Stimulated activated CD4-positive, alpha-beta T cell treated with anti-CD3 and anti-CD28 coated beads, Interleukin-2, amount 100 ng/mL, for 24 hours (primary cell): Measurements from ENCODE around the gene KRT4.
"Not testable (repeated sequence)": the region's sequence is repeated elsewhere in the genome, so short reads cannot be mapped to it uniquely, and the experiment has no call there.

ENCODE experiments used
- DNase-seq, 2 donors: peaks; one replicate each; pipeline ENCODE4 v3.0.0-alpha.2; 2020

The KRT4 gene

DNA sequence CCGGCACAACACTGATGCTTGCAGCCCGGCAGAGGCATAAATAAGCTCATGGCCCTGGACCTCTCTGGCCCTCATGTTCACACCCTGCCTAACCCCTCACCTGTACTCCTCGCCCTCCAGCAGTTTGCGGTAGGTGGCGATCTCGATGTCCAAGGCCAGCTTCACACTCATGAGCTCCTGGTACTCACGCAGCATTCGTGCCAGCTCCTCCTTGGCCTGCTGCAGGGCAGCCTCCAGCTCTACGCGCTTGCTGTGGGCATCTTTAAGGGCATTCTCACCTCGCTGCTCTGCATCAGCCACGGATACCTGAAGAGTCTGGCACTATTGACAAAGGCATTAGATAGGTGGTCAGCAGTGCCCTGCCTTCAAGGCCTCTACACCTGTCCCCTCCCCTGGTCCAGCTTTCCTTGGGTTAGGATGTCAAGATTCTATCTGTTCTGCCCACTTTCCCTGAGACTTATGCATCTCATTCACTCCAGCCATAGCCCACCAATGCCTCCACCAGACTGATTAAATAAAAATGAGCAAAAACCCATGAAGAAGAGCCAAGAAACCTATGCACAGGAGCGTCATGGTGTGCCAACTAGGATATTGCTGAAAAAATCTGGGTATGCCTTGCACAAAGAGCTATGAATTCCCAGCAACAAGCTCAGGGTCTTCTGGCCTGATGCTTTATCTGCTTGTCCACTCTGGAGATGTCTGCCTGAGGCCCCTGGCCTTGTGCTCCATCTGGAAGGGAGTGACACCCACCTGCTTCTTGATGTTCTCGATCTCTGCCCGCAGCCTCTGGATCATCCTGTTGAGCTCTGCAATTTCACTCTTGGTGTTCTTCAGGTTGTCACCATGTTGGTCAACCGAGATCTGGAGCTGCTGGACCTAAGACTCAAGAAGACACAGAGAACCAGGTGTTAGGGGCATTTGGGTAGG lies 6.1 kb downstream of the KRT4 start:
- DNase-seq, result no peak

DNA sequence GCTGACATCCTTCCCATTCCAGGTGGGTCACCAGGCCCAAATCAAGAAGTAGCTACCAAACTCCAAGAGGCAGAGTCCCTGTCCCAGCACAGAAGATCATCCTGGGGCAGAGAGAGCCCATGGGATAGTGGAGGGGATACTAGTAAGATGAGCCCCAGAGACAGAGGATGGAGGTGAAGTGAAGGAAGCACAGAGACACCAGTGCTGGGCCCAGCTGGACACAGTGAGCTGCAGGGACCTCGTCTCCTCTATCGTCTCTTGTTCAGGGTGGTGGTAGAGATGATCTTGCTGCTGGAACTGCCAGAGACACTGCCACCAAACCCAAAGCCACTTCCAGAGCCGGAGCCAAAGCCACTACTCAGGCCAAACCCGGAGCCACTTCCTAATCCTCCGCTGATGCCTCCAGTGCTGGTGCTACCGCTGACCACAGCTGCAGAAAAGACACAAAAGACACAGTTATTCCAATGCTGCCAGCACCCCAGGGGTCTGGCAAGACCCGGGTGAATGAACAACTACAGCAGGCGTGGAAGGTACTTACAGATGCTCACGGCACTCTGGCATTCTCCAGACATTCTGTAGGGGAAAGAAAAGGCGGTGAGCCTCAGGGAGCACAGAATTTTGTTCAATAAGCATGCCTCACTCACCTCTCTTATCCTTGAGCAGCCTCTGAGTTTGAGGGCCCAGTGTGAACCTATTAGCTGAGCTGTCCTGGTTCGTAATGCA lies 6.9 kb downstream of the KRT4 start:
- no peak for DNase-seq

DNA sequence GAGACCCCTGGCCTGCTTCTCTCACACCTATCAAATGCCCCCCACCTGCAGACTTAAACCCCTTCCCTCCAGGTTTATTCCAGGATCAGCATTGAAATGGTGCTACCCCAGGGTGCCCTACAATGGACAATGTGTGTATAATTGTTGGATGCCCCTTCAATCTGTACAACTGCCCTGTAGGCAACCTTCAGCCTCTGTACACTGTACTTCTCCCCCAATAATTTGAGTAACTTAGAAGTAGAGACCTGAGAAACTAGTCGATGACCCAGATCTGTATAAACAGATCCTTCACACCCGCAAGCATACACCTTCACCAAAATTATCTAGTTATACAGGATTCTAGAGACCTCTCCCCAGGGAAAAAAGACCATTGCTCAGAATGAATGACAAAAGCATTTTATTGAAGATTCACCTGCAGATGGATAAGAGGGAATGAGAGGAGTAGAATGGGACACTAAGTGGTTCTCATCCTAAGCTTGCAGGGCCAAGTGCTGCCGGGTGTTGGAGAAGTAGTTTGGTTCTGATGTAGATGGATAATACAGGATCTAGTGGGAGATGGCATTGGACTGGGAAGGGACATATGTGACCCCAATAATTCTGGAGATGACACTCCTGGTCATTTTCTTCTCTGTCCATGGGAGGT lies 7.6 kb downstream of the KRT4 start:
- no peak for DNase-seq

DNA sequence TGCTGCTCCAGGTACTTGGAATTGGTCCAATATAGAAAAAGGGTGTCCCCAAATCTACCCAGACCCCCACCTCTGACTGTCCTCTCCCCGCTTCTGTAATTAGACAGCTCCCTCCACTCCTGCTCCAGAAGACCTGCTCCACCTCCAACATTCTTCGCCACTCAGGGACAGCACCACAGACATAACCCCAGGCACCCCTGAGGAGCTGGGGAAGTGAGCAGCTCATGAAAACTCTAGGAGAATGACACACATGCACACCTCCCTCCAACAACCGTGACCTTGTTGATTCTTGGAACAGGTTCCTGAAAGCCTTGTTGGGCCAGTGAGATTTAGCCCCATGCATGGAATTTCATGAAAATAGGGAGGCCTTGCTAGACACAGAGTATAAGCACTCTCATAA lies 8.2 kb downstream of the KRT4 start:
- DNase-seq, result no peak

DNA sequence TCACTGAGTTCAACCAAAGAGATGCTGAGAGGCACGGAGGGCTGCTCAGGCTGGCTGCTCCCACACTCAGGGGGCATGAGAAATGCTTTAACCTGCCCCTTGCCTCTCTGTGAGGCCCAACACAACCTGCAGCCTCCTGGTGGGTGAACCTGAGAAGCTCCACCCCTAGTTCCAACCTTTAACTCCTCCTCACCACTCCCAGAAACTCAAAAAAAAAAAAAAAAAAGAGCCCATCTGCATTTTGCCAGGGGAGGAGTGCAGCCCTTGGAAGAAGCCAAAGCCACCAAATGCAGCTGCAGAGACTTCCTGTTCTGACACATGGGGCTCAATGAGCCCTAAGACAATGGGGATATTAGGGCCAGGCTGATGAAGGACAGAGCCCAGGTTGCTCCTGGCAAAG lies 8.9 kb downstream of the KRT4 start:
- DNase-seq, result no peak

DNA sequence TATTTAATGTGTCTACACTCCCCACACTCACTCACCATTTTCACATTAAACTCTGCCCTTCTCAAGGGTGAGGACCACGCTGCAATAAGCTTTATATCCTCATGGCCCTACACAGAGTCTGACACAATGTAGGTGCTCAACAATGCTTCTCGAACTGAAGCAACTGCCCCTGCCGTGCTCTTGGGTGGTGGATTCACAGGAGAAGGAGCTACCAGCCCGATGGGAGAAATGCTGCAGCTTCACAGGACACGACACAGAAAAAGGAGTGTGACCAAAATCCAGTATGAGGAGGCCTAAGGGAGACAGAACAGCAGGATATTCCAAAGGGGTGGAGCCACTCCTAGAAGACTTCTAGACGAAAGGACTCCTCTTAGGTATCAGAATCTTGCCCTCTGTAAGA lies 11.5 kb downstream of the KRT4 start:
- no peak for DNase-seq

DNA sequence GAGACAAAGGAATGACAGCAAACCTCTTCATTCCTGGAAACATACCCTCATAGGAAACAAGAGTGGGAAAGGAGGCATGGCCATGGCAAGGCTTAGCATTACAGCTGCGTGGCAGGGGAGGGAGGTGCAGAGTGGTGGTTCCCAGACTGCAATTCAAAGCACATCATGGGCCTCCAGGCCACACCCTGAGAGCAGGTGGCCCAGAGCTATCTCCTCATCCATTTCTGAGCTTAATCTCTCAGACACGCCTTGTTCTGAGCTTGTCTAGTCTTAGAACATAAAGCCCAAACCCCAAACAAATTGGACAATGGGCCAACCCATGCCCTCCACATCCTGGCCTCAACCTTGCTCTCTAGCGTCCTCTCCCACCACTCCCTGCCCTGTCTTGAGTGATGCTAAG lies 12.1 kb downstream of the KRT4 start:
- DNase-seq, result no peak

DNA sequence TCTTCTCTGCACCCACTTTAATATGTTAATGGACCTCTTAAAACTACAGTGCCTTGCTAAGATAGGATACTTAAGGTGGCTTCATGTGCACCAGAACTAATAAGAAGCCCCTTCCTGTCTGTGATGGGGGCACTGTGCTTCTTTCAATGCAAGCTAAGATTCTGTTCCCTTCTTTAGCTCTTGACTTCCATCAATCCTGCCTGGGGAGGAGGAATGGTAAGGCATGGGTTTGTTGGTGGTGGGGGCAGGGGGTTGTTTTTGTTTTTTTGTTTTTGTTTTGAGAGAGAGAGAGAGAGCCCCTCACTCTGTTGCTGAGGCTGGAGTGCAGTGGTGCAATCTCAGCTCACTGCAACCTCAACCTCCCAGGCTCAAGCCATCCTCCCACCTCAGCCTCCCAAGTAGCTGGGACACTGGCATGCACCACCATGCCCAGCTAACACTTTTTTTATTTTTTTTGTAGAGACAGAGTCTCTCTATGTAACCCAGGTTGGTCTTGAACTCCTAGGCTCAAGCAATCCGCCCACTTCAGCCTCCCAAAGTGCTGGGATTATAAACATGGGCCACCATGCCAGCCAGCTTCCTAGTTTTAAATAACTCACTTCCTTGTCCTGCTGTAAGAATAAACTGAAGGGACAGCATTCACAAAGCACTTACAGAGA lies 13.5 kb downstream of the KRT4 start:
- DNase-seq, result no peak

DNA sequence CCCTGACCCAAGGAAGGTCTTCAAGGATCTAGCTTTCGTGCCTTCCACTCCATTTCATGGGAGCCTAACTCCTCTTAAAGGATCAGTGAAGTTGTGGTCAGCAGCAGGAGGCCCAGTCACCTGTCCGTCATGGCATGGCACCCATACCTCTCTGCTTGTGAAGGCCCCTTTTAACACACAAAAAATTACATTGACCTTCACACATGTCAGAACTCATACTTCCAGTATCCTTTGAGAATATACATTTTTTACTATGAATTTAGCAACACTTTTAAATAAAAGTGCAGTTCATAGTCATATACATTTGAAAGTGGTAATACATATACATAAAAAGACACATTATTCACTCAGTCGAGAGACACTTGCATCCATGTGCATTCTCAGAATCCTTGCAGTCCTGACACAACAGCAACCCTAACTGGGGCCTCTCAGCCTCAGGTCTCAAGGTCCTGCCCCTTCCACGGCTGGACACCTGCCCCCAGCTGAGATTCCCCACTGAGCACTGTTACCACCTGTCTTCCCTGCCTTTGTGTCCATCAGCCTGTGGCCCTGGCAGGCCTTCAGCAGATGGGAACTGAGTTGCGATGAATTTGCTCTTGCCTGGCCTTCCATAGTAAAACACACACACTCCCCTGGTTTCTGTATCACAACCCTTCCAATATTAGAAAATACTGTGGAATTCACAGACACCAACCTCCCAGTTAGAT lies 14.3 kb downstream of the KRT4 start:
- DNase-seq, result no peak

DNA sequence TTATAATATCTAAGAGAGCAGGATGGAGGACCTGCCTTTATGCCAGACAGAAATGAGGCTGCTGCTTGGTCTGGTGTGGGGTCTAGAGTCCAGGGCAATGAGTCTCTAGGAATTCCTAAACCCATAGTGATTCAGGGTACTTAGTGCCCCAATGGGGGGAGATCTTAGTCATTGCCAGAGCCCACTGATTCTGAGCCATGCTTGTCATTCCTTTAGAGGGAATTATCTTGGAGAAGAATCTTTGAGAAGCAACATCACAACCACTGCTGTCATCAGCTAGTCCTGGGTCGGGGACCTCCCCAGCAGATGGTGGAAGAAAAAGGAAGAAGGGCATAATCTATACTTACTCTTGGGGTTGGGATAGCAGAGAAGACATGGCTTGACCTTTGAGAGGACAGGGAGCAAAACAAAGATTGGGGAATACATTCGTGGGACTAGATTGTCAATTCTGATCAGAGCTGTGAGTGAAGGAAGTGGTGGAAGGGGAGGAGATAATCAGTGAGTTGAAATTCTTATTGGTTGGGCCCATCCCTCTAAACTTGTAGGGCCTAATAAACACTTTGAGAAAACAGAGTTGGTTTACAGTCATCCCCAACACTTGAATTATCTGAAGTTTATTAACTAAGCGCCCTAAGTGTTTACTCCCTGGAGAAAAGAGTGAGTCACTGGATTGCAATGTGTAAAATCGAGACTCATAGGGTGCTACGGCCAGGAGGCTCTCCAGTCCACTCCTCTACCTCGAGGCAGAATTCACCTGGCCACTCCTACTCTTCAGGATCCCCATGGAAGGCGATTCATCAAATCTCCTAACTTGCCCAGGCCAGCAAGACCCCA lies 15.0 kb downstream of the KRT4 start:
- DNase-seq, result no peak

DNA sequence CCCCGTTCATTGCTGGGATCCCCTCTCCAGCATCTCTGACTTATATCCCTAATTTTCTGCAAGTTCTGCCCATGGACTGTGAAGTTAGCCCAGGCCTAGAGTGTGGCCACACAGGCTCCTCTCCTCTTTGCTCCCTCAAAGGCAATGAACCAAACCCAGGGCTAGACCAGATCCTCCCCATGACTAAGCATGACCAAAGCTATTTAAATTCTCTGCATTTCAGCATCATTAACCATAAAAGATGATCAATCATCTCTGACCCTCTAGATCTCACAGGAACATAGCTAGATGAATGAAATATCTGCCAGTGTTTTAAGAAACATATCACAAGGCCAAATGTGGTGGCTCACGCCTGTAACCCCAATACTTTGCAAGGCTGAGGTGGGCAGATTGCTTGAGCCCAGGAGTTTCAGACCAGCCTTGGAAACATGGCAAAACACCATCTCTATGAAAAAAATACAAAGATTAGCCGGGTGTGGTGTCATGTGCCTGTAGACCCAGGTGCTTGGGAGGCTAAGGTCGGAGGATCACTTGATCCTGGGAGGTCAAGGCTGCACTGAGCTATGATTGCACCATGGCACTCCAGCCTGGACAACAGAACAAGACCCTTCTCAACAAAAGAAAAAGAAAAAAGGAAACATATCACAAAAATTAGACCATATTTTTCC lies 15.8 kb downstream of the KRT4 start:
- DNase-seq, result no peak

DNA sequence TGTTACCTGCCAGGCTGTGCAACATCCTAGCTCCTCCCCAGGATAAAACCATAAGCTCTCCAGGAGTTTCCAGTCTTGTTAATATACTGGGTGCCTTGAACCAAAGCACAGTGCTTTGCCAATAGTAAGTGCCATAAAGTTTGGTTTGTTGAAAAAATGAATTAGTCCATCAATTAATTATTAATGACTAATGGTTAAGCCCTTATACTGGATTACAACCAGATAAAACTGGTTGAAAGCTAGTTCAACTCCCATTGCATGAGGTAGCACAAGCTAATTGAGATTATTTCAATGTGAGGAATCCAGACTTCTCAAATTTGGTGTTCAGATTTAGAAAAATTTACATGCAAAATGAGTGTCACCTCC lies 16.4 kb downstream of the KRT4 start:
- DNase-seq, result no peak

DNA sequence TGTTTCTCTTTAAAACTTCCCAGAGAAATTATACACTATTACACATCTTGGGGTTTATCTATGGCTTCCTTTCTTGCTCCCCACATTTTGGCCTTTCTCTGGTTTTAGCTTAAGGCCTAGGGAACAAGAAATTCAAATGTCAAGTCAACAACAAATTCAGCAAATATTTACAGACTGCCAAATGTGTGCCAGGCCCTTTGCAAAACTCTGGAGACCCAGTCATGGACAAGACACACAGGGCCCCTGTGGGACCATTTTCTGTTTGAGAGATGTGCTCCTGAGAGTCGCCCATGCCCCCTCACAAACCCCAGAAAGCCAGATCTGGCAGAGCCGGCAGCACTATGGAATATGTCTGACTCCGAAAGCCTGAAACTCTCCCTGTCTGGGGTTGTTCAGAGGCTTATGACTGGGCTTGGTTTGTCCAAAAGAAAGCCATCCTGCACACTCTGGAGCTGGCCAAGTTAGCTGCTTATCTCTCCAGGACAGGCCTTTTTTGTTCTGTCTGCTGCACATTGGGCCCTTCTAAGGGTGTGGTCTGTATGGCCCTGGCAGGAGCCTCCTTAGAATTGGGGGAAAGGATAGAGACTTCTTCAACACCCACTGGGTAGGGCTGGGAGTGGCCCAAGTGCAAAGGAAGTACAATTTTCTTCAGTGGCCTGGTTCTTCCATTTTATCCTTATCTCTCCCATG lies 16.9 kb downstream of the KRT4 start:
- DNase-seq, result no peak

DNA sequence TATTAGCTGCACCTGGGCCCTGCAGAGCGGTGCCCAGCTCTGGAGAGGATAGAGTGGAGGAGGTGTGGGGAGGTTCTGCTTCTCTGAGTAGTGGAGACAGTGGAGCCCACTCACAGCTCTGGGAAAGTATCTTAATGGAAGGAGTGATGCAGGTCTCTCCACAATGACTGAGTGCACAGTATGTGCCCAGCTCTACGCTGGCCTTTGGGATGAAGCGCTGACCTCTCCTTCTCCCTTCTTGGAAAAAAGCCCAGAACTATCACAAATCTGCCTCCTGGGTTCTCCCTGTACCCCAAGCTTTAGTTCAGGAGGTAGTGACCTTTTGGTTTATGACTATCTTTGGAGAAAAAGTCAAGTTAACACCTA lies 17.5 kb downstream of the KRT4 start:
- no peak for DNase-seq

DNA sequence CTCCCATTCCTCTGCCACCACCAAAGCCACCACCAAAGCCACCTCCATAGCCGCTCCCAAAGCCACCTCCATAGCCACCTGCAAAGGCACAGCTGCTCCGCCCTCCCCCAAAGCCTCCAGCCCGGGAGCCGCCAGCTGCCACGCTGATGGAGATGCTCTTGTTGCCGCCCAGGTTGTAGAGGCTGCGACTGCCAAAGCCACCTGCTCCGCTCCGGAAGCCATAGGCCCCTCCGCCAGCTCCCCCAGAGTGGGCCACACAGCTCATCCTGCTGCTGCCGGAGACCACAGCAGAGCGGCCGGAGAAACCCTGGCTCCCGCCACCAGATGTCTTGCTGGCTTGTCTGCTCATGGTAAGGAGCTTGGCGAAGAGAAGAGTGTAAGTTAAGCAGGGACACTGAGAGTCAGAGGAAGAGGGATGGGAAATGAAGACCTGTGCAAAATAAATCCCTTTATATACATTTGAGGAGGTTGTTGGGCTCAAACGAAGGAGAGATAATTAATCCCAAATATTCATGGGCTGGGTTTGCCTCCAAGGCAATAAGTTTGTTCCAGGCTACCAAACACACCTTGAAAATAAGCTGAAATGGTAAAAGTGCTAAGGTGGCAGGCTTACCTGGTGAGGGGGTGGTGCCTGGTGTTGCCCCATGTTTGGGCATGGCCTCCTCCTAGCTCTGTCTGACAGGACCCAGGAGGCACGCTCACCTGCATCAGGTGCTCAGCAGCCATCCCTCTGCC lies 18.1 kb downstream of the KRT4 start, which contains the start of gene KRT3:
KRT3 (minus strand) TSS at position 424 of the 735 bp plus-strand sequence; CDS start at position 349, 75 bp downstream.
- DNase-seq, result no peak

DNA sequence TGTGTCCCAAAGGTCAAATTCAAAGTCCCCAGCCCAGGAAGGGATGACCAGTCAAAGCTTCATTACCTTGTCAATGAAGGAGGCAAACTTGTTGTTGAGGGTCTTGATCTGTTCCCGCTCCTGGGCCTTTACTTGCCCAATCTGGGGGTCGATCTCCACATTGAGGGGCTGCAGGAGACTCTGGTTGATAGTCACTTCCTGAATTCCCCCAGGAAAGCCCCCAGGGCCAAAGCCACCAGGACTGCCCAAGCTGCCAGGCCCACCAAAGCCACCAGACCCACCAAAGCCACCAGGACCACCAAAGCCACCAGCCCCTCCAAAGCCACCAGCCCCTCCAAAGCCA lies 18.6 kb downstream of the KRT4 start:
- DNase-seq, result not testable (repeated sequence)

DNA sequence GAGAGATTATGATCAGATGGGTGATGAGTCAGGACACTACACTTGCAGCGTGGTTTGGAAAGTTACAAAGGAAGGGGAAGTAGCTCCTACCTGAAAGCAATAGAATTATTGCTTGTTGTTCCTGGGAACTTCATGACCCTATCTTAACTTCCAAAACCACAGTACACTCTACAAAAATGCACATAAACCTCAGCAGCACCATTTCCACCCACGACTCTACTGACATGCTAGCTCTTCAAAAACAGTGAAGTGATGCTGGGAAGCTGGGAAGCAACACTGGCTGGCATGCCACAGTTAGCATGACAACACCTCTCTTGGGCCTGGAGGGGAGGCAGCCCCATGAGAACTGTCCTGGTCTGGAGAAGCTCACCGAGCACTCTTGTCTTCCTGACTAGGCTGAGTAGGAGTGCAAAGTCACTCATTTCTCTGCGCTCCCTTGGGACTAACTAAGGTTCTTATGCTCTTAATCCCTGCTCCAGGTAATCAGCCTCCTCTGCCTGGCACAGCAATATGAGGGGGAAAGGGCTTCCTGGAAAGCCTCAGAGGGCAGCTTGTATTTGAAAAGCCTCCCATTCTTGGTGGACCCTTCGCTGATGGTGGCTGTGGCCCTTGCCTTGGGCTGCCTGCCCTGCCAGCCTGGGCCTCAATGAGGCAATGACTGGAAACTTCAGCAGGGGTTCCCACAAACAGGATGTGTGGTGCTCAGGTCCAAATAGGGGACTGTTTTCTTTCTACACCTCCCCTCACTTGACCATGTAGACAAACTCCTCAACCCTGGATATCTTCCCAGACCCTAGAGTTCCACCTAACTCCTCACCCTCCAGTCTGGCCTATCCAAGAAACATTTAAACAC lies 19.2 kb downstream of the KRT4 start:
- no peak for DNase-seq

DNA sequence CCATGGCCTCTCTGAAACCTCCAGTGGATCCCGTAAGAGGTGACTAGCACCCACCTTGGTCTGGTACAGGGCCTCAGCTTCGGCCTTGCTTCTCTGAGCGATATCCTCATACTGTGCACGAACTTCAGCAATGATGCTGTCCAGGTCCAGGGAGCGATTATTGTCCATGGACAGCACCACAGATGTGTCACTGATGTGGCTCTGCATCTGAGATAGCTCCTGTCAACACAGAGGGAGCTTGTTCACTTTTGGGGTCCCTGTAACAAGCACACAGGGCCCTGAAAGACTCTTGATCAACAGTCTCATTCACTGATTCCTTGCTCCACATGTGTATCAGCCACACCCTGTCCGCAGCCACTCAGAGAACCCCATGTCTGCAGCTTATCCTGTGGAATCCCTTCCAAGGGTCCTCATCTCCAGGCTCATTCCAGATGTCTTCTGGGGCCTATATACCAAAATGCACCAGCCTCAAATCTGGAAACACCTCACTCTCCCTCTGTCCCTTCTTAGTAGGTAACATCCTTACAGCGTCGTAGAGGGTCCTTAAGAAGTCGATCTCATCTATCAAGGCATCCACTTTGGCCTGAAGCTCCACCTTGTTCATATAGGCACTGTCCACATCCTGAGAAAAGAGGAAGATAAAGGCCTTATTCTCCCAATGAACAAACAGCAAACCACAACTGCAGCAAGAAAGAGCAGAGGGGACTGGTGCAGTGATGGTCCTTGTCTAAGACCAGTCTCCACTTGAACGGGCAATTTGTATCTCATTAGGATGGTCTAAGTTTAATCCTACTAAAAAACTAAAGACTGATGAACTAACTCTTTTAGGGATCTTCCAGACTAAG lies 21.5 kb downstream of the KRT4 start:
- DNase-seq, result no peak
